AG08396 (cell line): ENCODE measurements around the gene AATK.

Experiments used
- DNase-seq: peaks from one replicate; pipeline ENCODE4 v3.0.0; 2012; ENCODE audit warnings: low spot score, mixed read lengths

AATK gene

DNA sequence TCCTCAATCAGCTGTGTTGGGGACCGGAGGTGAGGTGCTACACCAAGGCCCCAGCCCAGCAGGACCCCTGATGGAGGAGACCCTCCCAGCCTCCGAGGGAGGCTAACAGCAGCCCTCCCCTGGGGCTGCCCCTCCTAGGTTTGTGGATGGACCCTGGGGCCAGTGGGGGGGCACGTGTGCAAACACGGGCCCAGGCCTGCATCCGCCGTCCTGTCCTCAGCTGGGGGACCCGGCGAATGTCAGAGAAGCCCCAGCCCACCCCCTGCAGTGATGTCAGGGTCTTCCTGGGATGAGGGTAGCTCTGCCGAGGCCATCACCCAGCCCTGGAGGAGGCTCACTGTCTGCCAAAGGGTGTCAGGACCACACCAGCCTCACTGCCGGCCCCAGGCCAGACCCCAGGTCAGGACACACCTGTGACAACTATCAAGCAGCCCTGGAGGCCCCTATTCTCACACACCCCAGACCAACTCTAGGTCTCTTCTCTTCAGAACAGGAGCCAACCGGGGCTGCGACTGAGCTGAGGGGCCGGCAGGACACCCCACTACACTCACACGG lies 30.0 kb upstream of the AATK start:
- no peak for DNase-seq

DNA sequence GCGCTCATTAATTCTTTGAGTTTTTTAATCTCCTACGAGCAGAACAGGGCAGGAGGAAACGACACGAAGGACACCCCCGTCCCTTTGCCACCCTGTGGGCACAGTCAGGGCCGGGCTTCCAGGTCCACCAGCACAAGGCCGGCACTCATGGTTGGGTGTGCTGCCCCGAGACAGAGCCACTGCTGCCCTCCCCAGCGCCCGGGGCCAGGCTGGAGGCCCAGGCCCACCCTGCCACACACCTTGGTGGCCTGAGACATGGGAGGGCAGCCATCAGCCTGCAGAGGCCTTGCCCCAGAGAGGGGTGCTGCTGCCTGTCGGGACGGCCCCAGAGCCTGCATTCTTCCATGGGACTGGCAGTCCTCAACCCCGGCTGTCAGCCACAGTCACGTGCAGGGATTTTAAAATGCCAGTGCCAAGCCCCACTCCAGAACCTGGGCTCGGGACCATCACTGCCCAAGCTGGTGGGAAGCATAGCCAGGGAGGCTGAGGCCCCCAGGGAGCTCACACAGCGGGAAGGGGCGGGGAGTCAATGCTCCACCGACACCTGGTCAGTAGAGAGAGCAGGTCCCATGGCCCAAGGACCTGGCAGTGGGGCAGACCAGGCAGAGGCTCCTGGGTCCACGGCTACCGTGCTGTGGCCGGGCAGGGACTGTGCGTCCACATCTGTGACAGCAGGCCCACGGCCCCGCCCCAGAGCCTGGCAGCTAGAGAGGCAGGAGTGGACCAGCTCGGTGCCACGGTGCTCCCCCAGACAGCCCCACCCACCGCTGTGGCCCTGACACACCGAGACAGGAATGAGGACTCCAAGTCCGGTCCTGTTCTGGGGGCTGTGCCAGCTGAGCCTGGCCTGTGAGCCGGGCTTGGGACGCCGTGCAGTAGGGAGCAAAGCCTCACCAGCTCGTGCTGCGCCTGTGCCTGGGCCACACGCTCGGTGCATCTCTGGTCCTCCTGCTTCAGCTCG lies 29.2 kb upstream of the AATK start:
- DNase-seq: no peak

DNA sequence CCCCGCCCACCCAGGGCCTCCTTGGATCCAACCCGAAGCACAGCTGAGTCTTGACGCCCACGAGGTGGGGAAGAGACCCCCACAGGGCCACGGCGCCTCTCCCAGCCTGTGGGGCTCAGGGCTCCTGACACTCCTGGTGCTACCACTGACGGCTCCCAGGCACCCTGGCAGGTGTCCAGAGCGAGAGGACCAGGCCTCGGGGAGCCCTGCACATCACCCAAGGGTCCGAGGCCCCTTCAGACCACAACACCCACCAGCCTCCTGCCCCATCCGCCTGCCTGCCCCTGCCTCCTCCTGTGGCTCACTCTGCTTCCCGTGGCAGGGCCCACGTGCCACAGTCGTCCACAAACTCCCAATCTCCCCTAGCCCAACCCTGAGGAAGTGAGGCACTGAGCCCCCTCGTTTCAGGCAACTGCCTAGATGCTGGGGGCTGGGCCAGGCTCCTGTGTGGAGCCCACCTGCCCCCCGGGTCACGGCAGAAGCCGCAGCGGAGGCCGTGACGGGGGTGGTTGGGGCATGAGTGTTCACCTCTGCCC lies 28.3 kb upstream of the AATK start:
- DNase-seq: no peak

DNA sequence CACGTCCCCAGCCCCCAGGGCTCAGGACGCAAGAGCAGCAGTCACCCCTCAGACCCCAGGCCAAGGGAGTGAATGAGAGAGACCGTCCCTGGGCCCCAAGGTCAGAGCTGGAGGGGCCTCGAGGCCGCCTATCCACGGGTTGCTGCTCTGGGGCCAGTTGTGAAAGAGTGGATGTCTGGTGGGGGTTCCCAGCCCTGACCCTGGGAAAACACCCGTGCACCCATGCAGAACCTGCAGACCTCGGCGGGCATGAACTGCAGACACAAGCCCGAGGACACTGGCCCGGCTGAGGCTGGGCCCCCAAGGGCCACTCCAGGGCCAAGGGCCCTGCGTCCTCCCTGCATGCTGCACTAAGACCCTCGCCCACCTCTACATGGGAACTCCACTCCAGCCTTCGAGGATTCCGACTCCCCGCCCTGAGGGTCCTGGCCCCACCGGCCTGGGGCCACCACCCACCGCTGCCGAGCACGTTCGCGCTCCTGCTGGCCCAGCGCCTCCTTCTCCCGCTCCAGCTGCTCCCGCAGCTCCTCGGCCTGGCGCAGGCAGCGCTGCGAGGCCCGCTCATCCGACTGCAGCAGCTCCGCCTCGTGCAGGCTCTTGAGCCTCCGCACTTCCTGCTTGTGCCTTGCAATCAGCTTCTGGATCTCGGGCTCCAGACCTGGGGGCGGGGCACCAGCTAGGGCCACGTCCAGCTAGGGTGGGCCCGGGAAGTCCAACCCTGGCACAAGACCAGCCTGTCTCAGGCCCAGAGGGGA lies 27.6 kb upstream of the AATK start:
- DNase-seq: no peak

DNA sequence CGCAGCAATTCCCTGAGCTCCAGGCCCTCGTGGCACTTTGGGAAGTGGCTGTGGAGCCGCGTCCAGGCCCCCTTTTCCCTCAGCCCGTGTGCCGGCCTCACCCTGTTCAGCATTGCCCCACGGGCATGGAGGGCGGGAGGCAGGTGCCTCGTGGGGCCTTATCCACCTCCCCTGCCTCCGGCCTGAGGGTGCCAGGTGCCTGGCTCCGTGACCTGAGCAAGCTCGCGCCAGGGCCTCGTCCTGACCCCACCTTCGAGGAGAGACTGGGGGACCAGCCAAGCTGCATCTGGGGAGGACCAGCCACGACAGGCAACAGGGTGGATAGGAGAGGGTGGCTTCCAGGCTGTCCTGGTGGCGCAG lies 27.0 kb upstream of the AATK start:
- no peak for DNase-seq

DNA sequence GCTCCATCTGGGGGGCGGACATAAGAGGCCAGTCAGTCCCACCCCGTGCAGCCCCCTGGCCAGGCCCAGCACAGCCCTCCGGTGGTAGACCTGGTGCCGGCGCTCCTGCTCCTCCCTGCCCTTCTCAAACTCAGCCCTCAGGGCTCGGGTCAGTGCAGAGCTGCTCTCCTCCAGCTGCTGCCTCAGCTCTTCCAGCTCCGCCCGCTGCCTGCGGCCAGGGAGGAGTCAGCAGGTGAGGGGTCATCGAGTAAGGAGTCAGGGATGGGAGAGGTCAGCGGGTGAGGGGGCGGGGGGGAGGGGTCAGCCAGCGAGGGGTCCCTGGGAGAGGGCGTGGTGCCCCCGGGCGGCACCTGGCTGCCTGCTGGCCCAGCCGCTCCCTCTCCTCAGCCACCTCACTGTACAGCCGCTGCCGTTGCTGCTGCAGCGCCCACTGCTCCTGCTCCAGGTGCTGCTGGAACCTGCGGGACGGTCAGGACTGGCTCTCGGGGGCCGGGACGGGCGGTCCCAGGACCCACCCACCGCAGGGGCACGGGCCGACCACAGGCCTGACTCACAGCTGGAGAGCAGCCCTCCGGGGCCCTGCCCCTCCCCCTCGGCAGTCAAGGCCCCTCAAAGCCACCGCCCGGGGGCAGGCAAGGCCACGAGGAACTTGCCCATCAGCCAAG lies 26.5 kb upstream of the AATK start:
- DNase-seq: no peak

DNA sequence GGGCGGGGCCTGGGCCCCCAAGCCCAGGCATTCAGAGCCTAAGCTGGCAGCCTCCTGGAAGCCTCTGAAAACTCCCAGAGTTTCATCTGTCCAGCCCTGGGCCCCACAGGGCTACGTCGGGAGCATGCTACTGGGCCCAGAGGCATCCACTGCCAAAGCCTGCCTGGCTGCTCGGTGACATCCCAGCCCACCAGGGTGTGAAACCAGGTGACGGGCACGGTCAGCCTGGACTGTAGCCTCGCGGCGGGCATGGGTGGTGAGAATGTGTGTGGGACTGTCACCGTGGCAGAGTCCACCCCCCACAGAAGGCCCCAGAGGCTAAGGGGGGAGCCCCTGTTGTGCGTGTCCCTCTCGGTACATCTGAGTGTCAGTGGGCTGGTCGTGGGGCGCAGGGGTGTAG lies 25.6 kb upstream of the AATK start:
- no peak for DNase-seq

DNA sequence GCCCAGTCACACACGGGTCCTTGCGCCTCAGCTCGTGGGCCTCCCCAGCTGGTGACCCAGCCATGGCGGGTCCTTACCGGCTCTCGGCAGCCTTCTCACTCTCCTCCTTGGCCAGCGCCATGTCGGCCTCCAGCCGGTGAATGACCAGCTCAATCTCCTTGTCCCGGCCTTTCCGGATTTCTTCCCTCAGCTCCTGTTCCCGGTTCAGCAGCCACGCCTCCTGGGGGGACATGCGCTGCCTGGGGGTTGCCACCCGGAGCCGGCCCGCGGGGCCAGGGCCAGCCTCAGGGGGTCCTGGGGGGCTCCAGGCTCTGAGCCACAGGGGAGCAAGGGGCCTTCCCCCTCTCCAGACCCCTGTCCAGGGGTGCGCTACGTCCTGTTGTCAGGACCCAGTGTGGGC lies 25.1 kb upstream of the AATK start:
- DNase-seq: no peak

DNA sequence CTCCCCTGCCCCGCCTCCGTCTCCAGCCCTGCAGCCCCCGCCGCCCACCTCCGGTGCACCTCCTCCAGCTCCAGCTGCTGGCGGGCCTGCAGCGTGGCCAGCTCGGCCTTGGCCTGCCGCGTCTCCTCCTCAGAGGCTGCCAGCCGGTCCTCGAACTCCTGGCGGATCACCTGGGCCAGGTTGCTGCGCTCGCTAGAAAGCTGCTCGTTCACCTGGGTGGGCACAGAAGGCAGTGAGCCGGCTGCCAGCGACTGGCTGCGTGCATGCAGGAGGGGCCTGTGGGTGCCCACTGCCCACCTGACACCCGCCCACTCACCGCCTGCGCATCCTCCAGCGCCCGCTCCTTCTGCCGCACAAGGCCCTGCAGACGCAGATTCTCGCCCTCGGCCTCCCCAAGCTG lies 24.6 kb upstream of the AATK start:
- no peak for DNase-seq

DNA sequence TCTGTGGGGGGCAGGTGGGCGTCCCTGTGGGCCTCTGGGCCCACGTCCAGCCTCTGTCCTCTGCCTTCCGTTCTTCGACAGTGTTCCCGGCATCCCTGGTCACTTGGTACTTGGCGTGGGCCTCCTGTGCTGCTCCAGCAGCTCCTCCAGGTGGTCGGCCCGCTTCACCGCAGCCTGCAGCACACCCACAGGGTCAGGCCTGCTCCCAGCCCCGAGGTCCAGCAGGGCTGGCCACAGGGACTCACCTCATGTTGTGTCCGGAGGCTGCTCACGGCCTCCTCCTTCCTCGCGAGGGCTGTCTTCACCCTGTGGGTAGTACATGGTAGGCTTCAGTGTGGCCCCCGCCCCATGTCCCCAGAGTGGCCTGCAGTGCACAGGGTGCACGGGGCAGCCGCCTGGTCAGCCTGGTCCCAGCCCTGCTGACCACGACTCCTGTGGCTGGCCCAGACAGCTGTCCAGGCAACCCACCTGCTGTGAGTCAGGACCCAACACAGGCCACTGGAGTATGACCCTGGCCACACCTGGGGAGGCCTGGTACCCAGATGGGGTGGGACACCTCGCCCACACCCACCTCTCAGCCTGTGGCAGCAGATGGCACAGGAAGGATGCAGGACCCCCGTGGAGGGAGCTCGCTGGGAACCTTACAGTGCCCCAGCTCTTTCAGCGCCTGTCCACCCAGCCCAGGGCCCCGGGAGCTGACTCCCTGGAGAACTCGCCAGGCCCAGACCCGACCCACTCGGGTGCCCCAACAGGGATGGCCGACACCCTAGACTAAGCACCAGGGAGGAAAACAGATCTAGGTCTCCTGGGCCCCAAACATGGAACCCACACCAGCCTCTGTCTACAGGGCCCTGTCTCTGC lies 23.9 kb upstream of the AATK start:
- no peak for DNase-seq

DNA sequence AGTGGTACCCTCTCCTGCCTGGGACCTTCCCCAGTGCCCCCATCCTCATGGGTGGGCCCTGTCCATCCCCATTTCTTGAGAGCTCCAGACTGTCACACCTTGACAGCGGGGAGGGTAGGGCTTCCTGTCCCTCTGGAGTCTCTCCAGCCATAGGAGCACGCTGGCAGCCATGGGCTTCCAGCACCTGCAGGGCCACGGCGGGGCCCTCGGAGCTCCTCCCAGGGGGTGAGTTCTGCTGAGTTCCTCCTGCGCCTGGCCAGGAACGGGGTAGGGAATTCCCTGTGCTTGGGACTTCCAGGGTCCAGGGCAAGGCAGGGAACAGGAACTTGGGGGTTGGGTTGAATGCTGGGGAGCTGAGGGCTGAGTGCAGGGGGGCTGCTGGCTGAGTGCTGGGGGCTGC lies 23.0 kb upstream of the AATK start:
- DNase-seq: no peak

DNA sequence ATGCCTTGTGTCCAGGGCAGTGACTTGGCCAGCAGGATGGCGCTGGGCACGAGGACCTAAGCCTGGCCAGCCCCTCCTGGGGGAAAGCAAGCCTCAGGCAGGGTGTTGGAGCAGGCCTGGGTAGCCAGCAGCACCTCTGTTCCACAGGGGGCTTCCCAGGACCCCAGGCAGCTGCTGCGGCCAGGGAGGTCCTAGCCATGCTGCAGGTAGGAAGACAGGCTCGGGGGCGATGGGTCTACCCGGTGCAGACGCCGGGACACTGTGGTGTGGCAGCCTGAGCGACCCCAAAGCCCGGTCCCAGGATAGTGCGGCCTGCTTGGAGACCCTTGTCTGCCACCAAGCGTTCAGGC lies 22.4 kb upstream of the AATK start:
- no peak for DNase-seq

DNA sequence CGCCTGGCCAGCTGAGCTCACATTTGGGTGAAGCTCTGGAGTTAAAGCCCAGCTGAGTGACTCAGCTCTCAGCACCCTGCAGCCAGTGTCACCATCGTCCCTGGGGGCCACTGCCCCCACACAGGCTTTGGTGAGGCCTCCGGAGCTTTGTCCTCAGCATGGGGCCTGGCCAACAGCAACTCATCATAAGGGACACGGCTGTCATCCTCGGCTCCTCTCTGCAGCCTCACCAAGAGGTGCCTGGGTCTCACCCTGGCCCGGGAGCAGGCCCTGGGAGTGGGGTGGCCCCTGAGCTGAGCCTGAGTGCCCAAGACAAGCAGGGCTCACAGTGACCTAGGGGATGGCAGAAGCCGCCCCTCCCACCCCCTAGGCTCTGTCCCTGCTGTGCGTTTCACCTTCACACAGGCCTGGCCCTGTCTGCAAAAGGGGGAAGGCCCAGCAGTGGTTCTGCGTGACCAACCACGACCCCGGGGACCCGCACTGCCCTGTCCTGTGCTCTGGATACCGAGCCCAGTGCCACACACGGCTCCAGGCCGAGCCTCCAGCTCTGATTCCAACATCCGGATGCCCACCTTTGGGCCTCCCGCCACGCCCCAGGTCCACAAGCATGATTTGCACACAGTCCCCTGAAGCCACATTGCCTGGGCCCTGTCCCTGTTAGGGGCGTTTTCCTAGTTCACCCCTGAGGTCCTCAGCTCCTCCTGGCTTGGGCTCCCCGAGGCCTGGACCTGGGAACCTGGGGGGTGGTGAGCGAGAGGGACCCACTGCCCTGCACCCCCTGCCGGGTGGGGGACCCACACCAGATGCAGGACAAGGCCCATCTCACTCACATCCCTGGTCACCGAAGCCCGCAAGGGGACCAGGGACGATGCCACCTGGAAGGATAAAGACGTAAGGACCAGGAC lies 21.8 kb upstream of the AATK start:
- no peak for DNase-seq

DNA sequence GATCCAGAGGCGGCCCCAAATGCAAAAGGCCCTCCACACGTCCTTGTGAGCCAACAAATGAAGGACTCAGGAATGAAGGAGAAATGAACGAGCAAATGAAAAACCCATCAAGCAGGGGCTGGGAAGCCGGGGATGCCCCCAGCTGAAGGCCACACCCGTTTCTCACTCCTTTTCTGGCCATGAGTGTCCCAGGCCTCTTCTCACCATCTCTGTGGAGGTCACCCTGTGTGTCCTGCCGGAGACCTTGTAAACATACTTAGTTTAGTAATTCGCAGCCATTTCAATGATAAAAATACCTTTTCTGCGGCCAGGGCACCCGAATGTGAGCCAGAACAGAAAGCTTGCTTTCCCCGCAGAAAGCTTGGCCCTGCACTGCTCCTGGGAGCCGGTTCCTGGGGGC lies 21.1 kb upstream of the AATK start:
- DNase-seq: no peak

DNA sequence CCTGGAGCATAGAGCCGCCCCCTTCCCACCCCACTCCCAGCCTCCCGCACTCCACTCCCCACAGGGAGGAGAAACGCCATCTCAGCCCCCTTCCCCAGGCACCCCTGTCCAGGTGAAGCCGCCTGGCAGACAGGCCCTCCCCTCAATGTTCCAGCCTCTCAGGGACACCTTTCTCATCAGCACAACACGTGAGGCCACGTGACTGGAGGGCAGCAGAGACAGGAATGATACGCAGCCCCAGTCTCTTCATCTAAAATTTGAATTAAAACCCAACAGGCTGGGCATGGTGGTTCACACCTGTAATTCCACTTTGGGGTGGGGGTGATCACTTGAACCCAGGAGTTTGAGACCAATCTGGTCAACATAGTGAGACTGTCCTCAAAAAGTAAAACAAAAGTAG lies 20.2 kb upstream of the AATK start:
- no peak for DNase-seq

DNA sequence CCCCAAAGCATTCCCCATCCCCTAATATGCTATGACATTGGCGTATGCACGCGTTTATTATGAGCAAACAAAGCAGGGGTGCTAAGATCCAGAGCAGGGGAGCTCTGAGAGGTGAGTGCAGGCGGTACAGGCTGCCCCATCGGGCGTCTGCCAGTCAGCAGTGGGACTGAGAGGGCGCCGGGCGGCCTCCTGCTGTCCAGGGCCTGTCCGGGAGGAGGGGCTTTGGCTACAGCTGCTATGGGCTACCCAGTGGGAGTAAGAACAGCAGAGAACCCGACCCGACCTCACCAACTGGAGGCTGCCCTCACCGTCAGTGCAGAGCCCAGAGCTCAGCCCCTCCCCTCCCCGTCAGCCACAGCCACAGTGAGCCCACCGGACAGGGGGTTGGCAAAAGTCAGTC lies 18.5 kb upstream of the AATK start:
- no peak for DNase-seq

DNA sequence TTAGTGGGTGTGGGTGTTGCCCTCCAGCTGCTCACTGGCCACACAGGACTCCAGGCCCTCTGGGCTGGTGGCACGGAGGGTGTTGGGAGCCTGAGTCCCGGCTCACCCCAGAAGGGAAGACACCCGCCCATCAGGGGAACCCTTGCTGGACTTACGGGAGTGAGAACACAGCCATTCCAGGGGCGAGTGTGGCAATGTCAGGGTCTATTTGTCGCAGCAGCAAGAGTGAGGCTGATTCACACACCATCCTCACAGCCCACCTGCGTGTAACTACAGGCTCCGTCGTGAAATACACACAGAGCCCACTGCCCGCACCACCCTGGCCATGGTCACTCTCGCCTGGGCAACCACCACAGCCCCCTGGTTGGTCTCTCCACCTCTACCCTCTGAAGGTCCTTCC lies 17.8 kb upstream of the AATK start:
- no peak for DNase-seq

DNA sequence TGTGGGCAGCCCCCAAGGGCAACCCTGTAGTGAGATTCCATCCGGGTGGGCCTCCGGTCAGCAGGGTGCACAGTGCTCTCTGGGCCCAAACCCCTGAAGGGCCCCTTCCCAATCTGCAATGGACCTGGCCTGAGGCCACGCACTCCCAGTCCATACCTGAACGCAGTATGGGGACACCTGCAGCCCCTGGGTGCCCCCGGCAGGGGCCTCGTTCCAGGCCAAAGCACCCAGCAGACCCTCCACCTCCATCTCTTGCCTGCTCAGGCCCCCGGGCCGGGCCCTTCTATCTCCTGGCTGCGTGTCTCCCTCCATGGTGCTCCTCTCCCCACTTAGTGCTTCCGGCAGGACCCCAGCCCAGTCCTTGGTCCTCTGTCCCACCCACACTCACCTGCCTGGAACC lies 17.3 kb upstream of the AATK start:
- DNase-seq: no peak

DNA sequence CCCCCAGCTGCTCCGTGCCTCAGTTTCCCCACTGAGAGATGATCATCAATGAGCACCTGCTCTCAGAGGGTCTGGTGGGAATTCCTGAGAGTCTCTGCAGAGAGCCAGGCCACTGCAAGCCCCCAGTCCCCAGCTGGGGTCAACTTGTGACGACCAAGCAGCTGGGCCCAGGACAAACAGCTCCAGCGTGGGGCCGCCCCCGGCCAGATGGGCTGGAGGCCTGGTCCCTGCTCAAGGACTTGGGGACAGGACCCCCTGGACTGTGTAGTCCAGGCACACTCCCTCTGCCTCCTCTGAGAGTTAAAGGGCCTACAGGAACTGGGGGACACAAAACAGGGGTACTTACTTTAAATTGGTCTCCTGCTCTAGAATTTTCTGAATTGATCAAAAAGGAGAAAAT lies 16.6 kb upstream of the AATK start:
- no peak for DNase-seq

DNA sequence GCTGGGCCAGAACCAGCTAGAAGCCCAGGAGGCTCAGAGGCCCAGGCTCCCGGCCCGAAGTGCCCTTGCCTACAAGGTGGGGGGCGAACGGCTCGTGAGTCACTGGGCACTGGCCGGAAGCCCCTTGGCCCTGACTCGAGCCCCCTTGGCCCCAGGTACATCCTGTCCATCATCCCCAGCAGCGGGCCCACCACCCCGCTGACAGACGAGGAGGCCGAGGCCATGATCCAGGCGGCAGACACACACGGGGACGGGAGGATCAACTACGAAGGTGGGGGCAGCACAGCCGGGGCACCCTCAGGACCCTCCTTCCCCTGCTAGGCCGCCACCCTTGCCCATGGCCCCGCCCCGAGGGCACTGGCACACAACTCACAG lies 15.8 kb upstream of the AATK start:
- DNase-seq: no peak
